GM19328 (cell line): ENCODE measurements around the gene MPND.

Experiments
- ATAC-seq: cut with Tn5 transposase; IDR thresholded peaks from one replicate; pipeline ENCODE4 v1.9.1; 2021; ENCODE audit warnings: mild to moderate bottlenecking, moderate library complexity; ENCODE audit not compliant: unreplicated experiment

The MPND gene

GRCh38 chr19:4400135-4400936, 57.0 kb downstream of the MPND start, which contains the start of gene SH3GL1:
SH3GL1 (minus strand) TSS chr19:4400547; CDS start chr19:4400368, 179 bp downstream.
- peak; percentile 58 for ATAC-seq

- no peak for ATAC-seq
Measured at GRCh38 chr19:4401769-4402170, 58.4 kb downstream of the MPND start.

GRCh38 chr19:4402171-4403004, 59.0 kb downstream of the MPND start, which contains the start of gene CHAF1A:
CHAF1A (plus strand) TSS chr19:4402640; CDS start chr19:4402763, 123 bp downstream.
- ATAC-seq = peak; percentile 71

GRCh38 chr19:4403005-4403761, 59.8 kb downstream of the MPND start:
- no peak for ATAC-seq

- no peak for ATAC-seq
Measured at GRCh38 chr19:4405977-4406376, 62.6 kb downstream of the MPND start.

GRCh38 chr19:4406626-4407025, 63.3 kb downstream of the MPND start:
- ATAC-seq = no peak

GRCh38 chr19:4409123-4409933, 66.0 kb downstream of the MPND start:
- ATAC-seq = no peak
